ENCODE results near the gene INPP5D.
"Not testable (repeated sequence)": the region's sequence is repeated elsewhere in the genome, so short reads cannot be mapped to it uniquely, and the experiment has no call there.

Gene INPP5D

GRCh38 chr2:233143700-233144331 is 83.7 kb downstream of the INPP5D start:
- no peak for DNase-seq
- TF ChIP-seq GATA1 (IDR thresholded peaks at IDR 0.05; ENCODE audit: low read depth, low read length) (no peak), POLR2A (IDR thresholded peaks at IDR 0.05; ENCODE audit: low read length) (no peak)

DNA sequence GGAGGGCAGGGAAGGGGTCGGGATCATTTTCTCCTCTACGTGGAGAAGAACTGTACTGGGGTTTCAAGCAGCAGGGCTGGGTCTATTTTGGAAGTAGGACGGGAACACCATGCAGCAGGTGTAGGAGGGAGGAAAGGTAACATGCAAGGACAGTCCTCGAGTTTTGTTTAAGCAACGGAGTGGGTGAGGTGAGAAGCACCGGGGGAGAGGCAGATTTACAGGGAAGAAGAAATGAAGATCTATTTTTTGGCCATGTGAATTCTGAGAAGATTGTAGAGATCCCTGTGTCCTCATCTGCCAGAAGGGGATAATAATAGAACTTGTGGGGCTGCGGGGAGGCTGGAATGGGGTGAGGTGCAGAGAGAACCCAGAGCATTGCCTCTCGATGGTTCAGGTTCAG is 85.6 kb downstream of the INPP5D start:
- no peak for DNase-seq
- TF ChIP-seq GATA1 (IDR thresholded peaks at IDR 0.05; ENCODE audit: low read depth, low read length) (no peak), POLR2A (IDR thresholded peaks at IDR 0.05; ENCODE audit: low read length) (no peak)

GRCh38 chr2:233146194-233146593 is 86.1 kb downstream of the INPP5D start:
- TF ChIP-seq POLR2A (IDR thresholded peaks at IDR 0.05; ENCODE audit: low read length) (no peak), GATA1 (IDR thresholded peaks at IDR 0.05; ENCODE audit: low read depth, low read length) (no peak)
- DNase-seq: no peak

DNA sequence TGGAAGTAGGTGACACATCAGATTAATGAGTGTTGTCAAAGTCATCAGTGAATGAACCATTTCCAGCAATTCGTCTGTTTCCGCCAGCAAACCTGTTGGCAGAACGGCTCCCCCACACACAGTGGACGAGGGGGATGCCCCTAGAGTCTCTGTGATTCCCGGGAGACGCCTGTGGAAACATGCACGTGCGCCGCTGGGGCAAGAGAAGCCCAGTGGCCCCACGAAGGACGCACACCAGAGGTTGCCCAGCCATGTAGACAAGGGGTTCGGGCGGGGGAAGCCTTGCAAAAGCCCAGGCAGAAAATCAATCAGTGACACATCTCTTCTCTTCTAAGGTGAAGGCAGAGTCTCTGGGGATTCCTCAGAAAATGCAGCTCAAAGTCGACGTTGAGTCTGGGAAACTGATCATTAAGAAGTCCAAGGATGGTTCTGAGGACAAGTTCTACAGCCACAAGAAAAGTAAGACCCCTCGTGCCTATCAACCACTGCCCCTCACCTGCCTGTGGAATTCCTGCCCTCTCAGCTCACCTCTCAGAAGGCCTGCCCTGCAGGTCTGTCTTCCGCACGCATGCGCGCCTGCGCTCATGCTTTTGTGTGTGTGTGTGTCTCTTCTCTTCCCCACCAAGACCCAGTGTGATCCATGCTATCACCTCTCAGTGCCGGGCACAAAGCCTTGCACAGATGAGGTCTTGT is 87.1 kb downstream of the INPP5D start:
- TF ChIP-seq POLR2A (IDR thresholded peaks at IDR 0.05; ENCODE audit: low read length): no peak
- no peak for TF ChIP-seq GATA1 (IDR thresholded peaks at IDR 0.05; ENCODE audit: low read depth, low read length)
- DNase-seq: no peak

- no peak for DNase-seq
- no peak for TF ChIP-seq GATA1 (IDR thresholded peaks at IDR 0.05; ENCODE audit: low read depth, low read length)
- no peak for TF ChIP-seq POLR2A (IDR thresholded peaks at IDR 0.05; ENCODE audit: low read length)
Observed at GRCh38 chr2:233147829-233148167, 87.7 kb downstream of the INPP5D start.

DNA sequence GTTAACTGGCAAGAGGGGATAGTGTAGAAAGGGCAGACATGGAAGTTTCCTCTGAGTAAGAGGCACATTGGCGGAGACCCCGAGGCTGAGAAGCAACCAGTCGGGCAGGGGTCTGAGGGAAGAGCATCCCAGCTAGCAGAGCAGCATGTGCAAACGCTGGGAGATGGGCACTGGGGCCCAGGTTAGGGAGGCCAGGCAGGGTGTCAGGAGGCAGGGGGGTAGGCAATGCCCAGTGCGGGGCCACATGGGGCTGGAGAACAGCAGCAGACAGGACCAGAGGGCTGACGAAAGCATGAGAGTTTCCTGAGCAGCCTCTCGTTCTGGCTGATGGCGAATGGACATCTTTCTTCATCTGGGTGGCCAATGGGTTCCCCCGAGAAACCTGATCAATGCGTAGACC is 88.2 kb downstream of the INPP5D start:
- TF ChIP-seq GATA1 (IDR thresholded peaks at IDR 0.05; ENCODE audit: low read depth, low read length) (no peak), POLR2A (IDR thresholded peaks at IDR 0.05; ENCODE audit: low read length) (no peak)
- DNase-seq: no peak

- no peak for DNase-seq
- TF ChIP-seq GATA1 (IDR thresholded peaks at IDR 0.05; ENCODE audit: low read depth, low read length) (no peak), POLR2A (IDR thresholded peaks at IDR 0.05; ENCODE audit: low read length) (no peak)
Observed at GRCh38 chr2:233152541-233152940, 92.4 kb downstream of the INPP5D start.

DNA sequence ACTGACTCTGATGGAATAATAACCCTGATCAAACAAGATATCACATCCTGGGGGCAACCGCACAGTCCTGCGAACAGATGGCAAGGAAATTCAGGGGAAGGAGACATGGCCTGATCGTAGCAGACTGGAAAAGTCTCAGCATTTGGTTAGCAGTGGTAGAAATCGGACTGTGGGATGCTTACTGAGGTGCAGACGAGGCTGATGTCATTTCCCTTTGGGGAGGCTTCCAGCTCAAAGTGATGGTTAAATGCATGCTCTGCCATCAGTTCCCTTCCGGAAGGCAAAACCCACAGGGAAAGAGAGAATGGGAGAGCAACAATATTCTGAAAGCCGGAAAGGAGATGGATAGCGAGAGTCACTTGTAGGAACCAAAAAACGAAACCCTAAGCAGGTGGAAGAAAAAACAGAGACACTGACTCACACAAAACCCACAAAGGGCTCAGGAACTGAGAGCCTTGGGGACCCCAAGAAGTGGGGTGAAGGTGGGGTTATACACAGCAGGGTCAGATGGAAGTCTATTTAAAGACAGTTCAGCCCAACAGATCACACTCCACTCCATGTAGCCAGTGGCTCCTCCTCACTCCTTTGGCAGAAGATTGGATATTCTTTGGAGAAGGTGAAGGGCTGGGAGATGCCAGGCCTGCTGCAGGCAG is 93.1 kb downstream of the INPP5D start:
- no peak for TF ChIP-seq GATA1 (IDR thresholded peaks at IDR 0.05; ENCODE audit: low read depth, low read length)
- TF ChIP-seq POLR2A (IDR thresholded peaks at IDR 0.05; ENCODE audit: low read length): no peak
- no peak for DNase-seq

- TF ChIP-seq POLR2A (IDR thresholded peaks at IDR 0.05; ENCODE audit: low read length) (no peak), GATA1 (IDR thresholded peaks at IDR 0.05; ENCODE audit: low read depth, low read length) (no peak)
- DNase-seq: no peak
Observed at GRCh38 chr2:233156001-233156400, 95.9 kb downstream of the INPP5D start.

DNA sequence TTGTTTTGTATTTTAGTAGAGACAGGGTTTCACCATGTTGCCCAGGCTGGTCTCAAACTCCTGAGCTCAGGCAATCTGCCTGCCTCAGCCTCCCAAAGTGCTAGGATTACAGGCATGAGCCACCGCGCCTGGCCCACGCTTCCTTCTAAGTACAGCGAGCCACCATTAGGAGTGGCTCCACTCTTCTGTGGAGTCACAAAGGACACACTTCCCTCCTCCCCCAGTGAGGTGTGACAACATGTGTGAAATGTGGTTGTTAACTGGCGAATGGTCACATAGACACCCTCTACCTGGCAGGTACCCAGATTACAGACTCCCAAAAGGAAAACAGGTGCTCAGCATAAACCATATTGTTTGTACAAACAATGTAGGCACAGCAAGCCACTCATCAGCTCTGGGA is 96.3 kb downstream of the INPP5D start:
- not testable (repeated sequence) for DNase-seq

GRCh38 chr2:233161730-233162129 is 101.6 kb downstream of the INPP5D start:
- TF ChIP-seq GATA1 (IDR thresholded peaks at IDR 0.05; ENCODE audit: low read depth, low read length) (no peak), POLR2A (IDR thresholded peaks at IDR 0.05; ENCODE audit: low read length) (no peak)
- no peak for DNase-seq

DNA sequence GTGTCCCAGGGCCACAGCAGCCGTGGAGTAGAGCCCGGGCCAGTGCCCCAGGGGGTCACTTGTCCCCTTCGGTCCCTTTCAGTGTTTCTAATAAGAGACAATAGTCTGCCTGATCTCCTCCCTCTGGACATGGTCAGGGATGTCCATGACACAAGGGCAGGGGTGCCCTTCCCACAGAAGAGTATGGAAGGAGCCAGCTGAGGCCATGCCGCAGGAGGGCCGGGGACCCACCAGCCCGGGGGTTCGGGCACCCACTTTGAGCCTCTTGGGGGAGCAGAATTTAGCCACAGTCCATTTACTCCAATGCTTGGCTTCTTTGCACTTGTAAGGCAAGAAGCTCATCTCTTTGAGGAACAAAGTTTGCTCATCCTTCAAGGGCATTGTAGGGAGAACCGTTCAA is 102.6 kb downstream of the INPP5D start:
- DNase-seq: no peak
- no peak for TF ChIP-seq POLR2A (IDR thresholded peaks at IDR 0.05; ENCODE audit: low read length)
- TF ChIP-seq GATA1 (IDR thresholded peaks at IDR 0.05; ENCODE audit: low read depth, low read length): no peak

GRCh38 chr2:233163486-233164103 is 103.5 kb downstream of the INPP5D start:
- no peak for DNase-seq
- TF ChIP-seq POLR2A (IDR thresholded peaks at IDR 0.05; ENCODE audit: low read length): no peak
- no peak for TF ChIP-seq GATA1 (IDR thresholded peaks at IDR 0.05; ENCODE audit: low read depth, low read length)

GRCh38 chr2:233164128-233164635 is 104.0 kb downstream of the INPP5D start:
- DNase-seq: no peak
- TF ChIP-seq POLR2A (IDR thresholded peaks at IDR 0.05; ENCODE audit: low read length) (no peak), GATA1 (IDR thresholded peaks at IDR 0.05; ENCODE audit: low read depth, low read length) (no peak)

Data from erythroblast (primary cell).